K562 (cell line): ENCODE data around the gene BBC3. TPM values are rescaled to one million over a fixed set of nuclear protein-coding genes. Genes with fewer than 3 reads are reported as not detected.

ENCODE experiments used
- AFF1 ChIP-seq, 2 experiments: fragments of 450-650 bp; IDR thresholded peaks; 2 replicates each; pipeline ENCODE4 v1.6.1; 2018; ENCODE audit warnings: mild to moderate bottlenecking in 2 of 2, low read depth in 1 of 2; ENCODE audit not compliant: partially characterized antibody in 2 of 2
- CHD2 ChIP-seq: IDR thresholded peaks from 2 replicates; pipeline ENCODE4 v1.6.1; 2011; ENCODE audit warnings: low read depth, low read length
- HNRNPUL1 ChIP-seq: fragments of 200-400 bp; formaldehyde crosslinking; IDR thresholded peaks from 2 replicates; pipeline ENCODE4 v1.6.1; 2017; ENCODE audit warnings: low read length
- IRF1 ChIP-seq: sonication (generic); formaldehyde crosslinking; IDR thresholded peaks from 2 replicates; pipeline ENCODE4 v1.8.0; 2022; ENCODE audit warnings: missing genetic modification reagents, mild to moderate bottlenecking, borderline replicate concordance
- KLF13 ChIP-seq: fragments of 450-650 bp; IDR thresholded peaks from 2 replicates; pipeline ENCODE4 v1.6.1; 2016; ENCODE audit warnings: missing genetic modification characterization, low read depth, mild to moderate bottlenecking, missing compliant biosample characterization, moderate library complexity, borderline replicate concordance
- MEF2A ChIP-seq: IDR thresholded peaks from 2 replicates; pipeline ENCODE4 v1.6.1; 2011; ENCODE audit warnings: low read depth, mild to moderate bottlenecking, low read length, moderate library complexity; ENCODE audit not compliant: control insufficient read depth
- RHOXF2B ChIP-seq: fragments of 250-450 bp; sonication (Bioruptor Pico); conservative IDR thresholded peaks from 2 replicates; pipeline ENCODE4 v1.5.1; 2021
- SLC30A9 ChIP-seq: fragments of 250-450 bp; sonication (Bioruptor Pico); IDR thresholded peaks from 2 replicates; pipeline ENCODE4 v1.8.0; 2022; ENCODE audit warnings: mild to moderate bottlenecking, moderate library complexity
- SP1 ChIP-seq: sonication (generic); formaldehyde crosslinking; IDR thresholded peaks from 2 replicates; pipeline ENCODE4 v1.8.1; 2022; ENCODE audit warnings: mild to moderate bottlenecking, missing genetic modification reagents
- ZNF121 ChIP-seq: sonication (generic); formaldehyde crosslinking; conservative IDR thresholded peaks from 2 replicates; pipeline ENCODE4 v1.8.0; 2022; ENCODE audit warnings: missing genetic modification reagents
- ZNF561 ChIP-seq: fragments of 450-650 bp; formaldehyde crosslinking; conservative IDR thresholded peaks from 2 replicates; pipeline ENCODE4 v1.4.0; 2020; ENCODE audit warnings: mild to moderate bottlenecking, moderate library complexity
- ZNF644 ChIP-seq: fragments of 200-800 bp; sonication (Bioruptor generic); IDR thresholded peaks from 2 replicates; pipeline ENCODE4 v1.6.1; 2016; ENCODE audit warnings: low read depth, missing genetic modification characterization, missing compliant biosample characterization
- ZNF780A ChIP-seq: fragments of 250-450 bp; sonication (Bioruptor Pico); IDR thresholded peaks from 2 replicates; pipeline ENCODE4 v1.5.0; 2021; ENCODE audit warnings: mild to moderate bottlenecking
- polyA plus RNA-seq, 8 experiments: library from polyadenylated mRNA; depleted of rRNA in 4 of 8; stranded (reverse) in 5 of 8; unstranded in 3 of 8; fragments of >200 nt; fragmentation: Nextera tagmentation in 2 of 8; fragmentation: Illumina TruSeq in 1 of 8; extraction: Ambion mirVana in 2 of 8; extraction: Trizol in 1 of 8; gene quantifications; 2 replicates each; pipeline versions ENCODE4 v1.2.1 to v1.2.3, GENCODE V29; 2011 to 2014; ENCODE audit warnings: inconsistent platforms in 1 of 8, missing spikeins in 1 of 8
- total RNA-seq, 7 experiments: library from RNA; depleted of rRNA in 6 of 7; stranded (reverse); fragments of >200 nt in 6 of 7; fragmentation: Illumina TruSeq in 2 of 7; extraction: Trizol in 2 of 7; gene quantifications; 2 replicates each; pipeline versions ENCODE4 v1.2.1 to v1.2.3, GENCODE V29; 2011 to 2021; ENCODE audit warnings: low replicate concordance in 1 of 7
- TF ChIP-seq, protein P1 (sequence below): fragments of 450-650 bp; IDR thresholded peaks from 2 replicates; pipeline ENCODE4 v1.7.1; 2018; ENCODE audit warnings: mild to moderate bottlenecking, low read depth; ENCODE audit not compliant: partially characterized antibody
- TF ChIP-seq, protein P2 (sequence below): sonication (generic); formaldehyde crosslinking; IDR thresholded peaks from 2 replicates; pipeline ENCODE4 v1.8.0; 2022; ENCODE audit warnings: mild to moderate bottlenecking, missing genetic modification reagents

The BBC3 gene
- total and polyA plus RNA-seq, 9 of the 15 experiments (the other 6 are each of a cell fraction or from before 2014, with no cell fraction given), result 0.15 to 30.7 (median 4.8) TPM

DNA sequence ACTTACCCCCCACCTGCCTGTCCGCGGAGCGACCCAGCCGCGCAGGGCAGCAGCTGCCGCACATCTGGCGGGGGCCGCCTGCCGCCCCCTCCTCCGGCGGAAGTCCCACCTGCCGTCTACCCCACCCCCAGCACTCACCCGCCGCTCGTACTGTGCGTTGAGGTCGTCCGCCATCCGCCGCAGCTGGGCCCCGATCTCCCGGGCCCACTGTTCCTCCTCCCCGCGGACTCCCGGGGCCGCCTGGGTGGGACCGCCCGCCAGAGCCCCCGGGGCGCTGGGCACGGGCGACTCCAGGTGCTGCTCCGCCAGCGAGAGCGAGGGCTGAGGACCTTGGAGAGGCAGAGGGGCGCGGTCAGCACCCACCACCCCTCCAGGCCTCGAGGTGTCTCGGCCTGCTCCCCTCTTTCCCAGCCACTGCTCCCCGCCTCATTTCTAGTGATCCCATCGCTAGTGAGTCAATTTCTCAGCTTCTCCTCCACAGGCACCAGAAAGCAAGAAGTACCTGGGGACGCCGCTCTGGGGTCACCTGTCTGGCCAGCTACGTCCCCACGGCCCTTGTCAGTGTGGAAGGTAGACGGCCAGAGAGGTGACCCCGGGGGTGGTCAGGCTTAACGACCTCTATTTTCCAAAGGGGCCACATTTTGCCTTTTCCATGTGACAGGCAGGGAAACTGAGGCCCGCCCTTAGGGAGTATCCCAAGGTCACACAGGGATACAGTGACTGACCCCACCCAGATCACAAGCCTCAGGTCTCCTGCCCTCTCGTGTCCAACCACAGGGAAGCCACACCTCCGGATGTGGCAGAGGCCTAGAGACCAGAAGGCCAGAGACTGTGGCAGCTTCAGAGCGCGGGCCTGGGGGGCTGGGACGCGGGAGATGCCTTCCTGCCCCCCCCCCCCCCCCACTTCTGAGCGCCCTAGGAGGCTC lies 4.3 kb downstream of the BBC3 start (continued):
- TF ChIP-seq RHOXF2B, result no peak
- no peak for TF ChIP-seq HNRNPUL1
- peak in 1 of 2 experiments; percentile 47 for TF ChIP-seq AFF1 (IDR thresholded peaks at IDR 0.05; ENCODE audit: low read depth in 1 of 2, partially characterized antibody in 2 of 2)
- 0 out of 2 replicates have a peak, but pooled peaks have one; percentile 7 for TF ChIP-seq SLC30A9 (CRISPR knock-in tag)
- TF ChIP-seq ZNF121, result no peak
- TF ChIP-seq, protein P1, sequence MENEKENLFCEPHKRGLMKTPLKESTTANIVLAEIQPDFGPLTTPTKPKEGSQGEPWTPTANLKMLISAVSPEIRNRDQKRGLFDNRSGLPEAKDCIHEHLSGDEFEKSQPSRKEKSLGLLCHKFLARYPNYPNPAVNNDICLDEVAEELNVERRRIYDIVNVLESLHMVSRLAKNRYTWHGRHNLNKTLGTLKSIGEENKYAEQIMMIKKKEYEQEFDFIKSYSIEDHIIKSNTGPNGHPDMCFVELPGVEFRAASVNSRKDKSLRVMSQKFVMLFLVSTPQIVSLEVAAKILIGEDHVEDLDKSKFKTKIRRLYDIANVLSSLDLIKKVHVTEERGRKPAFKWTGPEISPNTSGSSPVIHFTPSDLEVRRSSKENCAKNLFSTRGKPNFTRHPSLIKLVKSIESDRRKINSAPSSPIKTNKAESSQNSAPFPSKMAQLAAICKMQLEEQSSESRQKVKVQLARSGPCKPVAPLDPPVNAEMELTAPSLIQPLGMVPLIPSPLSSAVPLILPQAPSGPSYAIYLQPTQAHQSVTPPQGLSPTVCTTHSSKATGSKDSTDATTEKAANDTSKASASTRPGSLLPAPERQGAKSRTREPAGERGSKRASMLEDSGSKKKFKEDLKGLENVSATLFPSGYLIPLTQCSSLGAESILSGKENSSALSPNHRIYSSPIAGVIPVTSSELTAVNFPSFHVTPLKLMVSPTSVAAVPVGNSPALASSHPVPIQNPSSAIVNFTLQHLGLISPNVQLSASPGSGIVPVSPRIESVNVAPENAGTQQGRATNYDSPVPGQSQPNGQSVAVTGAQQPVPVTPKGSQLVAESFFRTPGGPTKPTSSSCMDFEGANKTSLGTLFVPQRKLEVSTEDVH, result peak; percentile 24
- TF ChIP-seq, protein P2, sequence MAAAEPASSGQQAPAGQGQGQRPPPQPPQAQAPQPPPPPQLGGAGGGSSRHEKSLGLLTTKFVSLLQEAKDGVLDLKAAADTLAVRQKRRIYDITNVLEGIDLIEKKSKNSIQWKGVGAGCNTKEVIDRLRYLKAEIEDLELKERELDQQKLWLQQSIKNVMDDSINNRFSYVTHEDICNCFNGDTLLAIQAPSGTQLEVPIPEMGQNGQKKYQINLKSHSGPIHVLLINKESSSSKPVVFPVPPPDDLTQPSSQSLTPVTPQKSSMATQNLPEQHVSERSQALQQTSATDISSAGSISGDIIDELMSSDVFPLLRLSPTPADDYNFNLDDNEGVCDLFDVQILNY, result 0 out of 2 replicates have a peak, but pooled peaks have one; percentile 20
- TF ChIP-seq KLF13 (tag), result no peak; the same call in 1 of the 2 replicates
- no peak; the same call in 1 of the 2 replicates for TF ChIP-seq IRF1 (CRISPR knock-in tag)
- TF ChIP-seq ZNF644 (tag), result peak; percentile 82
- 0 out of 2 replicates have a peak, but pooled peaks have one; percentile 40 for TF ChIP-seq ZNF780A (CRISPR knock-in tag)
- no peak for TF ChIP-seq ZNF561 (CRISPR knock-in tag)
- no peak for TF ChIP-seq CHD2
- TF ChIP-seq SP1 (CRISPR knock-in tag), result peak; percentile 4
- TF ChIP-seq MEF2A, result no peak; the same call in 1 of the 2 replicates
